Activated naive CD8-positive, alpha-beta T cell treated with anti-CD3 and anti-CD28 coated beads, Interleukin-2, amount 50 U/mL, for 16 hours (primary cell): ENCODE results near the gene TRIM61.
"Not testable (repeated sequence)": the region's sequence is repeated elsewhere in the genome, so short reads cannot be mapped to it uniquely, and the experiment has no call there.

Experiments used
- DNase-seq: peaks from one replicate; pipeline ENCODE4 v3.0.0-alpha.2; 2020; ENCODE audit warnings: low read depth, low spot score

The TRIM61 gene

DNA sequence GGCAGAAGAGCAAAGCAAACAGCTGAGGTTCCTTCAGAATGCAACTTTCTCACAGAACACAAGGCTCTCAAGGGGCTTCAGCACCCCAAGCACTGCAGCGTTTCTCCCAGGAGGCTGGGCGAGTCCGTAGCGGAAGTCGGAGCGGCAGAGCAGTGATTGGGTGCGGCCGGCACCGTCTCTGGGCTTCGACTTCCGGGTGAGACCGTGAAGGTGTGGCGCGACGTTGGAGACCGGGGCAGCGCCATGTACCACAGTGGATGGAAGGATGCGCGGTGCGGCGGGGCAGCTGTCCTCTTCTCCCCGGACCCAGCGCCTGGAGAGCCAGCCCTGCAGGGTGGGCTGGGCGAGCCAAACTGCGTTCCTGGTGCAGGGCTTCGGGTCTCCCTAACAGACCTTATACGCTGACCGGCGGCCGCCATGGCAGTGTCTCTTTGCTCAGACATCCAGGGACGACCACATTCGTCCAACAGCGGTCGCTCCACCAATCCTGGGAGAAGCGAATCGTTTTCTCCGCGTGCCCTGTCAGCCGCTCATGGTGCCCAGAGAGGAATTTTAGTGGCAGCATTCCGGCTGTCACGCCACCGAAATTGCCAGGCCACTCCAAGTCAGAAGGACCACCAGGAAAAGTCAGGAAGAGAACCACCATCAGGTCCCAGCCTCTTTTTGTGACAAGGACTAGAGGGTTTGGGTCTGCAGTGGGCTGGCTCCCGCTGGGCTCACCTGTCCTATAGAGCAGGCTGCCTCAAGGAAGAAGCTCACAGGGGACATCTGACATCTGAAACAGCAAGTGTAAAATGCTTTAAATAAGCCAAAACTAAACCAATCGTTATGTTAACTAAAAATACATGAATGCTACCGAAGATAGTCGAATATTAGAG, 20.5 kb downstream of the TRIM61 start:
- DNase-seq = peak; percentile 44

DNA sequence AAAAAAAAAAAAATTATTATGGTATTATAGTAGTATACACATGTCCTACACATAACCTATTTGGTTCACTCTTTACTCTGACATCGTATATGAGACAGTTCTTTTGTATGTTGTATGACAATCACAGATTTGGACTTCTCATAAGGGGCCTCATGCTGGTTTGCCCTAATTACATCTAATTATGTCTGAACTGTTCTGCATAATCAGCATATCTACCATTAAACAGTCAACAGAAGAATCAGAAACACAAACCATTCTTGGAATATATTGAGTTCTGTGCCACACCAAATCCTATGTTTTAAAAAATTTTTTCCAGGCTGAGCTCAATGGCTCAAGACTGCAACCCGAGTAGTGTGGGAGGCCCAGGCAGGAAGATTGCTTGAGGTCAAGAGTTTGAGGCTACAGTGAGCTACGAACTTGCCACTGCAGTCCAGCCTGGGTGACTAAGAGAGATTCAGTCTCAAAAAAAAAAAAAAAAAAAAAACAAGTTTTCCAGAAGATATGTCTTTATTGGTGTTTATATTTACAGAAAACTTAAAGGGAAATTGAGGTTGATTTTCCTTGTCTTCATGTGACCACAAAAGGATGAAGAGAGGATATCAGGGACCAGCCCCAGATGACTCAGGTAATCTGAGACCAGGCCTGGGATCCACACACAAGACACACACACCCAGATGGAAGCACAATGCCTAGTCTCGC, 22.2 kb downstream of the TRIM61 start:
- no peak for DNase-seq

- no peak for DNase-seq
These were observed 24.9 kb downstream of the TRIM61 start for GRCh38 chr4:164952551-164952950.

GRCh38 chr4:164949448-164950143, 27.9 kb downstream of the TRIM61 start:
- no peak for DNase-seq

DNA sequence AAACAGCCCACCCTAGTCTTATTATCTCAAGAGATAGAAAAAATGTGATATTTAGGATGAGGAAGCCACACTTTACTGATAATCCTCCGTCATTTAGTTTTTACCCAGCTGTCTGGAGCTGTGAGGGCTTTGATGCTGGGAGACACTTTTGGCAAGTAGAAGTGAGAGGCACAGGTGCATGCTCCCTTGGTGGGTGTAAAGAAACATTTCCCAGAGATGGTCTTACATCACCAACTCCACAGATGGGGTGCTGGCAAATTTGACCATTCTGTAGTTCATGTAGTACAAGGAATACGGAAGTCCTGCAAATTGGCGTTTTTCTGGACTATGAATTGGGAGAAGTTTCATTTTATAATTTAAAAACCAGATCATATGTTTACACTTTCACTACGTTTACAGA, 28.5 kb downstream of the TRIM61 start:
- DNase-seq = no peak

GRCh38 chr4:164948006-164948405, 29.5 kb downstream of the TRIM61 start:
- DNase-seq = not testable (repeated sequence)

- DNase-seq = no peak
These were observed 30.6 kb downstream of the TRIM61 start for GRCh38 chr4:164946810-164947209.

DNA sequence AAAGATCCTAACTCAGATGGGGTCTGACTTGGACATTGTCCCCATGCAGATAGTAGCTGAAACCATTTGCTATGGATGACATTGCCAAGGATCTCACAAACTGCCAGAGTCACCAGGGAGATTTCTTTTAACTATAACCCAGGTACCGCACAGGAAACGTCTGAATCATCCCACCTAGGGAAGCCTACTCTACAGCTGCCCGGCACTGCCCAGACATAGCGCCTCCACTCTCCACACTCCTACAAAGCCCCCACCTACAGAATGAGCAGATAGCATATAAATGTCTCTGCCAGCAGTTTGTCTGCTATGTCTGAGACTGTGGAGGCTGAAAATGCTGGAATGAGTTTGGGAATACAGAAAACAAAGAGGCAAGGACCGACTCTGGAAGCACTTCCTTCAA, 32.3 kb downstream of the TRIM61 start:
- DNase-seq = no peak

- no peak for DNase-seq
These were observed 34.3 kb downstream of the TRIM61 start for GRCh38 chr4:164943192-164943591.

- DNase-seq = no peak
These were observed 39.7 kb downstream of the TRIM61 start for GRCh38 chr4:164937576-164938270.

DNA sequence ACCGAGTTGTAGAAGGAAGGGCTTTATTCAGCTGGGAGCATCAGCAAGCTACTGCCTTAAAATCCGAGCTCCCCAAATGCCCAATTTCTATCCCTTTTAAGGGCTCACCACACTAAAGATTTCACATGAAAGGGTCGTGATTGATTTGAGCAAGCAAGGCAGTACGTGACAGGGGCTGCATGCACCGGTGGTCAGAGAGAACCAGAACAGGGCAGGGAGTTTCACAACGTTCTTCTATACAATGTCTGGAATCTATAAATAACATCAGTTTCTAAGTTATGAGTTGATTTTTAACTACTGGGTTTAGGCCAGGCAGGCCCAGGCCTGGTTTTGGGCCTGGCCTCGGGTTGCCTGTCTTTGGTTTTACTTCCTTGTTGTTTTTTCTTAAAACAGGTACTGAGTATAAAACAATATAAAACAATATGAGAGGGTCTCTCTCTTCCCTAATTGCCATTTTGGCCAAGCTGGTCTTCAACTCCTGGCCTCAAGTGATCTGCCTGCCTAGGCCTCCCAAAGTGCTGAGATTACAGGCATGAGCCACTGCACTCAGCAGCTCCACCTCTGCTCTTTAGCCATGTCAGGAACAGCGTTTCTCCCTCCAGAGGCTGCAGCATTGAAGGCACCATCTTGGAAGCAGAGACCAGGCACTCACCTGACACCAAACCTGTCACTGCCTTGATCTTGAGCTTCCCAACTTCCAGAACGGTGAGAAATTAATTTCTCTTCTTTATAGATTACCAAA, 41.4 kb downstream of the TRIM61 start:
- not testable (repeated sequence) for DNase-seq

DNA sequence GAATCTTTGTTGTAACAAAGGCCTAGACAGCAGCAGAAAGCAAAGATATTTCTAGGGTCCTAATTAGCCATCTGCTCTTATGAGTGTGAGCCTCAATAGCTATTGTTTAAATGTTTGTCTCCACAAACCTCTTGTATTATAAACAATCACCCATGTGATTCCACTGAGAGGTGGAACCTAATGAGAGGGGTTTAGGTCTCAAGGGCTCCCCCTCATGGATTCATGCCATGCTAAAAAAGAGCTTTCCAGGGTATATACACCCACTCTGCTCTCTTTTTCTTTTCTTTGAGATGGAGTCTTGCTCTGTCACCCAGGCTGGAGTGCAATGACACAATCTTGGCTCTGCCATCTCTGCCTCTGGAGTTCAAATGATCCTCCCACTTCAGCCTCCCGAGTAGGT, 42.1 kb downstream of the TRIM61 start:
- no peak for DNase-seq

DNA sequence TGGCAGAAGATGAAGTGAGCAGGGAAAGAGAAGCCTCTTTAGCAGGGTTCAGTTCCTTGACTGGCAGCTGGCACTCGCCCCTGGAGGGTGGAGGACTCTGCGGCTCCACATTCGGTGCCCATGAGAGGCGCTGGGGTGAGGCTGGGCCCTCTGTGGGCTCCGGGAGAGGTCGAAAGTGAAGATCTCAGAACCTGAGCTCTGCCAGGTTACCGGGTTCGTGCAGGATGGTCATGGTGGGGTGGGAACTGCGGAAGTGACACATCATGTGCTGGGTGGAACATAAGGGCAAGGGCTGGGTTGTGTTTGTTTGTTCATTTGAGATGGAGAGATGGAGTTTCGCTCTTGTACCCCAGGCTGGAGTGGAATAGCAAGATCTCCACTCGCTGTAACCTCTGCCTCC, 44.2 kb downstream of the TRIM61 start:
- DNase-seq = no peak

DNA sequence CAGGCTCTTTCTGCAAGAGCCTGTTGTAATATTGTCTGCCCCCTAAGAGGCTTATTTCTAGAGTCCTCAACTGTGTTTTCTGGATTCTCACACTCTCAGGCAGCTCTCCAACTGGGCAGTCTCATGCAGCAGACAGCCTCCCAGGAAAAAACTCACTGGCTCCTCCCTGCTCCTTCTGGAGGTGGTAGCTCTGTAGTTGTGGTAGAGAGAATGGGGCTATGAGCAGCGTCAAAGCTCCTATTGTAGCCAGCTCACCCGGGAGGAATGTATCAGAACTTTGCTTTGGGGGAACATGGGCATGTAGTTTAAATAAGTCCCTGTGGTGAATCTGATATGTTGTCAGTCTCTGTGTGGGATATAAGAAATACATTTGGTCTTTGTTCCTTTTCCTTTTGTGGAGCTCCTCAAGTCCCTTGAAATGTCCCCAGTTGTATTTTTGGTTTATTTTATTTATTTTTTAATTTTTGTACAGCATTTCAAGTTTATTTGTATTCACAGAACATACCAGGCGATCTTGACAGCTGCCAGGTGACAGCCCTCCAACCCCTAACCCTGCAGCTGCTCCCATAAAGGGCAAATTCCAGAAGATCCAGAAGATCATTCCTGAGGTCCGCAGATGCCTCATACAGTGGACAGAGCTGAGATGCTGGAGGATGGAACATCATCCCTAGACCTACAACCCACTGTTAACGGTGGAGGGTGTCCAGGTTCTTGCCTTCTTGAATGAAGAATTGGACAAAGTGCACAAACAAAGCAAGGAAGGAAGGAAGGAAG, 45.7 kb downstream of the TRIM61 start:
- DNase-seq = no peak

DNA sequence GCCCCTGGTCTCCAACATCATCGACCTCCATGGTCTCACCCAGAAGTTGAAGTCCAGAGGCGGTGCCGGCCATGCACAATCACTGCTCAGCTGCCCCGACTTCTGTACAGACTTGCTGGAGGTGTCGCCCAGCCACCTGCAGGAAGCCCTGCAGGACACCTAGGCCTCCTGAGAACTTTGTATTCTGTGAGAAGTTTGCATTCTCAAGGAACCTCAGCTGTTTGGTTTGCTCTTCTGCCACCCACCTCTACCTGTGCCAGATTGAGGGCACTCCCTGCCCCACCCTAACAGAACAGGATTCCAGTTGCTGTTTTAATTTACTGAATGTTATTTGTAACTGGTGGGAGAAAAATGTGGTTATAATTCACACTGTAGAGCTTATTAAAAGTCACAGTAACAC, 46.8 kb downstream of the TRIM61 start:
- DNase-seq = no peak

DNA sequence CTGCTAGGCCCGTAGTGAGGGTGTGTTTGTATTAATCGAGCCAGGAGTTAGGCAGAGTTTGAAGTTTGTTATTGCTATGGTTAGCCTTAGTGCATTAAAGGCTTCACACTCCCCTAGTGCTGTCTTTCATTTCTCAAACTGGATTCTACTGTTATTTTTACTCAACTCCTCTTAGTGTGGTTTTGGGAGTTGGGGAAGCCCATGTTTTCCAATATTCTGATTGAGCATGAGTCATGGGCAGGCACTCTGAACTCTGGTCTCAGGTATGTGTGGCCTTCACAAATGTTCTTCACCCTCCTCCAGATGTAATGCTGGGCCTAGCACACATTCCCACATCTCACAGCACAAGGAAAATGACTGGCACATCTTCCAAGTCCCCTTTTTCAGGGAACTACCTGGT, 50.4 kb downstream of the TRIM61 start:
- not testable (repeated sequence) for DNase-seq

DNA sequence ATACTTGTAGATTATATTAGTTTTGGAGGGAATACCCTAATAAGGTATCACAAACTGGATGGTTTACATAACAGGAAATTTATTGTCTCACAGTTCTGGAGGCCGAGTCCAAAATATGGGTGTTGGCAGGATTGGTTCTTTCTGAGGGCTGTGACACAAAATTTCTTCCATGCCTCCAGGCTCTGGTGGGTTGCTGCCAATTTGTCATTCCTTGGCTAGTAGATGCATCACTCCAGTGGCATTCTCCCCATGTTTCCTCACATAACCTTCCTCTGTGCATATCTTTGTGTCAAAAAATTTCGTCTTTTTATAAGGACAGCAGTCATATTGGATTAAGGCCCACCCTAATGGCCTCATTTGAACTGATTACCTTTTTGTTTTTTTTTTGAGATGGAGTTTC, 51.2 kb downstream of the TRIM61 start:
- no peak for DNase-seq

- DNase-seq = no peak
These were observed 52.7 kb downstream of the TRIM61 start for GRCh38 chr4:164924670-164925238.

DNA sequence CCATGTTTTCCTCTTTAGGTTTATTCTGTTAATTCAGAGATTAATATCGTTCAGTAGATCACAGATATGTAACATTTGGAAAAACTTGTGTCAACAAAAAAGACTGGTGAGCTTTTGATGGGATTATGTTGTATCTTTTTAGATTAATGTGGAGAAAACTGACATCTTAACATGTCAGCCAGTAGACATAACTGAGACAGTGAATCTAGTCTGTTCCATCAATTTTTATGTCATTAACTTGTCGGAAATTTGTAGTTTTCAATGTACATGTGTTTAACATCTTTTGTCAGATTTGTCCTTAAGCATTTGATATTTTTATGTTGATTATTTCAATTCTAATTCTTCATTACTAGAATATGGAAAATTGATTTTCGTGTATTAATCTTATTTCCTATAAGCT, 58.5 kb downstream of the TRIM61 start:
- DNase-seq = no peak
